ENCODE results near the gene ACBD6. TPM values are rescaled to one million over a fixed set of nuclear protein-coding genes. Genes with fewer than 3 reads are reported as not detected.

ACBD6 gene
- total RNA-seq, 1 donor: 66.2 TPM

DNA sequence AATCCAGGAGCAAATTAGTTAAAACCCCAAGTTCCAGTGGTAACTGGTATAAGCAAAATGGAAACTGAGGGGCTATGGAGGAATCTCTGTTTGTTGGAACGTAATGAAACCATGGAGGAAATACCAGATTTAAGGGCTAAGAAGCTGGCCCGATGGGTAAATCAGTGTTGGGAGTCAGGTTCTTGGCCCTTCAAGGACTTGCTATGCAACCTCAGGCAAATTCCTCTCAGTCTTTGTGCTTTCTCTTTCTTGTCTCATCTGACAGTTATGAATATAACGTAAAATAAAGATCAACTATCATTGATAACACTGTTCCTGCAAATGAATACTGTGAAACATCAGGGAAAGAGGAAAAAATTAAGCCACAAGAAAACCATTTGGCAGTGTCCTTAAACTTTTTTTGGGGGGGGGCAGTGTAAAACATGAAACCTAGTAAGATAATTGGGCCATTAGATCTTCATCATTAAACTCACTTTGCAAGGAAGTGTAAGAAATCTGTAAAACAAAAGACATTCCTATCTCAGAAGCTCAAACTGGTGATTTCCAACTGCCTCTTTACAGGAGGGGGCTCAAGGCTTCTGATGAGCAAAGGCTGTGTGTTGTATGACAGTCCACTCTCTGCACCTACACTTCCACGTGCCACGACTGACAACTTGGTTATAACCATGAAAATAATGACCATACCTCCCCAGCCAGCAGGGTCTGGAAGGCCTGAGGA is 224.7 kb downstream of the ACBD6 start:
- no peak for DNase-seq (ENCODE audit: low read depth in 2 of 3, low spot score in 2 of 3)

DNA sequence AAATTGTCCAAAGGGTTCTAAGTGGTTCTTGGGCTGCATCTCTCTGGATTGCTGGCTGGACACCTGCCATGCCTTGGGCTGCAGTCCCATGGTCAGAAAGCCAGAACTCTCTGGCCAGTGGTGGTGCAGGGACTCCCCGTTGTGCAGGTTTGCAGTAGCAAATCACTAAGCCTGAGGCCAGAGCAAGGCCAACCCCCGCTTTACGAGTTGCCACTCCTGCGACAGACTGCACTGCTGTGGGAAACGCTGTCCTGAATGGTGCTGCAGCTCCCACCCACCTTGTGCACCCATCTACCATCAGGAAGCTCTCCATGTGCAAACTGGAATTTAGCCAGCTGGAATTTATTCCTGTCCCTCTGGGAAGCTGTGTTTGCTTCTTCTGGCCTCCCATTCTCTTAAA is 226.7 kb downstream of the ACBD6 start:
- DNase-seq (ENCODE audit: low read depth in 2 of 3, low spot score in 2 of 3): no peak

DNA sequence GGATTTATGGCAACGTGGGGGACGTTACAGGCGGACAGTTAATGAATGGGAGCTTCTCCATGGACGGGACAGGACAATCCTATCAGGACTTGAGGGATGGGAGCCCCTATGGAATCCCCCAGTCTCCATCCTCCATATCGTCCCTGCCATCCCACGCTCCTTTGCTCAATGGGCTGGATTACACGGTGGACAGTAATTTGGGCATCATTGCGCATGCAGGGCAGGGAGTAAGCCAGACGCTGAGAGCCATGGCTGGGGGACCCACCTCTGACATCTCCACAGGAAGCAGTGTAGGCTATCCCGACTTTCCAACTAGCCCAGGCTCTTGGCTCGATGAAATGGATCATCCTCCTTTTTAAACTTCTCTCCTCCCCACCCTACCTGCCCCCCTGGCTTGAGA is 228.2 kb downstream of the ACBD6 start:
- DNase-seq (ENCODE audit: low read depth in 2 of 3, low spot score in 2 of 3): no peak

DNA sequence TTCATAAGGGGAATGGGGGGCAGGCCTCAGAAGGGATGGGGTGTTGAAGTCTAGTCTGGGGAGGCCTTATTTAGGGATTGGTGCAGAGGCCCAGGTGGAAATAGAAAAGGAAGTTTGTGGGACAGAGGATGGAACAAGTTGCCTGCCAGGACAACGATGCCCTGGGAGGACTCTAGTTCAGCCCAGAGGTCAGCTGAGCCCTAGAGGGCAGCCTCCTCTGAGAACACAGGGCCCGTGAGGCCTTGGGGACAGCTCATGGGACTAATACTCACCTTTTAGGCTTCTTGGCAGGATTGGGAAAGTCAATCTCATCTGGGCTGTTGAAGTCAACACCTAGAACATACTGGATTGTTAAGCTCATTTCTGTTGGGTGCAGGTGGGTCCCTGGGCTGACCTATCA is 229.3 kb downstream of the ACBD6 start:
- no peak for DNase-seq (ENCODE audit: low read depth in 2 of 3, low spot score in 2 of 3)

DNA sequence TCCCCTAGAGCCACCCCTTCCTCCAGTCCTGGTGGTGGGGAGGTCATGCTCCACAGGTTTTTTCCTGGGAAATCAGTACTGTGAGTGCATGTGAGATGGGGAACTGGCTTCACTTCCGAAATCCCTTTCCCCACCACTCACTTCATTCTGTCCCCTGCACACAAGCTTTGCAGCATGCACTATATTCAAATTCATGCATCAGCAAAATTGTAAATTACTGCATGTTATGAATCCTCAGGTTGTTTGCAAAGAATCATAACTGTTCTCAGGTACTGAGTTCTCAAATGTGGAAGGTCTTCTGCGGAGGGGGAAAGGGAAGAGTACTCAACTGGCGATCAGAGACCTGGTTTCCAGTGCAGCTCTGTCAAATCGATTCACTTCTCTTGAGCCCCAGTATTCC is 230.0 kb downstream of the ACBD6 start:
- DNase-seq (ENCODE audit: low read depth in 2 of 3, low spot score in 2 of 3): no peak

DNA sequence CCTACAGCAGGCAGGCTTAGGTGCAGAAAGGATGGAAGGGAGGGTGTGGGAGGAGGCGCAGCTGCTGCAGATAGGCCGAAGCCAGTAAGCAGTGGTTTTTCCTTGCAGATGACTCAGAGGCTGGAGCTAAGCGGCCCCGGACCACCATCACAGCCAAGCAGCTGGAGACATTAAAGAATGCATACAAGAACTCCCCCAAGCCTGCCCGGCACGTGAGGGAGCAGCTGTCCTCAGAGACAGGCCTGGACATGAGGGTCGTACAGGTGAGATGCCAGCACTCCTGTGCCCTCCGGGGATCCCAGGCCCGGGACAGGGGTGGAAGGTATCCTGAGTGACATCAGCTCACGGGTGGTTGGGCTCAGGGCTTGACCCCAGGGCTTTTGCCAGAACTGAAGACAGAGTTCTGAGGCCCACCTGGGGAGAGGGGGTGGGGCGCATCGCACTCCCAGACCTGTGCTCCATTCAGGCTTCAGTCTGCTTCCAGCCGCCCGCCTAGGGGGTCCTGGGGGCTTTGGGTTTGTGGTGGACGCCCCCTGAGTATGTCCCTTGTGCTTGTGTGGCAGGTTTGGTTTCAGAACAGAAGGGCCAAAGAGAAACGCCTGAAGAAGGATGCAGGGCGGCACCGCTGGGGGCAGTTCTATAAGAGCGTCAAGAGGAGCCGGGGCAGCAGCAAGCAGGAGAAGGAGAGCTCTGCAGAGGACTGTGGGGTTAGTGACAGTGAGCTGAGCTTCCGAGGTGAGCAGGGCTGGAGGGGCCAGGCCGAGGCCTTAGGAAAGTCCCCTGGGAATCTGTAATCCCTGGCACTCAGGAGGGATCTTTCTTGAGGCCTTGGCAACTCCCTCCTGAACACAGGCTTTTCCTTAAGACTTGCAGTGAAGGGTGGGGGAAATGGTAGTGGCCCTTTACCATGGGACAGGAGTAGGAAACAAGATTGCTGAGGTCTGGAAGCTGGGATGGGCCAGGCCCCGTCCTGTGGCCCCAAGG is 230.8 kb downstream of the ACBD6 start:
- no peak for DNase-seq (ENCODE audit: low read depth in 2 of 3, low spot score in 2 of 3)

DNA sequence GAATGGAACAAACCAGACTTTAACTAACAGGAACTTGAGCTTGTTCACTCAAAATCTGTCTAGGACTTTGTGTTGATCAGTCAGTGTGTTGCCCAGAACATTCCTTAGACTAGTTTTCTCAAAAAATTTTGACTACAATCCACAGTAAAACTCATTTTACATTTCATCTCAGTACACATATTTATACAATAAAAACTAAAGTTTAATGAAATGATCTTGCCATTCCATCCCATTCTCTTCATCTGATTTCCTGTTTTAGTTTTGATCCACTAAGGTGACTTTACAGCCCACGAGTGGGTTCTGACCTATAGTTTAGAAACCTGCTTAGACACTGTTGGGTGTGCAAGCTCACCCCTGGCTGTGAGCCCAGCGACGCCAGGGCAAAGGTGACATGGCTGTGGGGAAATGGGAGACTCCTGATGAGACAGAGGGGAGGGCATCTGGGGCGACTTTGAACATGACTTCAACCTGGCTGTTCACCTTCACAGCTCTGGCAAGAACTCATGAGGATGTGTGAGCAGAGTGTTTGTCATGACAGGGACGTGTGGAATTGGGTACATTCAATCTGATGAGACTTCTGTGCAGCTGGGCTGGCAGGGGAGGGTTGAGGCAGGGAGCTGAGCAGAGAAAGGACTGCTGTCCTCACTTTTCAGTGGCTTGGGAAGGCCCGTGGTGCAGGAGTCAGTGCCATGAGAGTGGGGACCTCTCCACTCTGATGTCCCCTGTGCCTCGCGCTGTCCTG is 231.7 kb downstream of the ACBD6 start:
- no peak for DNase-seq (ENCODE audit: low read depth in 2 of 3, low spot score in 2 of 3)

DNA sequence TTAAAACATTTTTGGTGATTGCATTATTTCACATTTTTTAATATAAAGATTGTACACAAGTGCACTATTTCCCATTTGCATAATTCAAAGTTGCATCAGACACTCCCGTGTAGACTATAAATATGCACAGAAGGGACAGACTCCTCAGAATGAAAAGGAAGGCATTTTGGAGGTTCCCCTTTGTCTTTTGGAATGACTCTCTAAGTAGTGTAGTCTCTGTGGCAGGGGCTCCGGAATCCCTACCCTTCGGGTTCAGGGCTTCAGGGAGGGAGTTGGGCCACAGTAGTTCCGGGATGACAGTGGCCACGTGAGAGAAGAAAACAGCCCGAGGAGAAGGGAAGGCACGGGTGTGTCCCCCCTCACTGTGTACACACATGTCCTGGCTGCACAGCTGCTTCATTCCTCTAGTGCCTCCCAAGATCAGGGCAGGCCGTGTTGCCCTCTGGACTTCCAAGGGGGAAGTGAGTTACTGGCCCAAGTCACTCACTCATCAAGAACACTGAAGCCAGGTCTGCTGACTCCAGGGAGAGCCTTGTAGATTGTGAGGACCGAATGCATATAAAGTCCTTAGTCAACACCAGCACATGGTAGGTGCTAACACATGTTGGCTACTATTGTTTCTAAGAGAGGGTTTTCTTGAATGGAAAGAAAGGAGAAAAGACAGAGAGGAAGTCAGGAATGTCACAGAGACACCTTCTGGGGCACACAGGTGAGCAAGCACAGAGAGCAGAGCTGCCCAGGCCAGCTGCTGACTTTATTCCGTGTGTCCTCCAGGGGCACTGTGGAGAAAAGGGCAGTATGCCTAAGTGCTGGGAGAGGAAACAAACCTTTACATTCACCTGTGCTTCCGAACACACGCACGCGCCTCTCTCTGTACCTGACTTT is 232.5 kb downstream of the ACBD6 start:
- DNase-seq (ENCODE audit: low read depth in 2 of 3, low spot score in 2 of 3): no peak

DNA sequence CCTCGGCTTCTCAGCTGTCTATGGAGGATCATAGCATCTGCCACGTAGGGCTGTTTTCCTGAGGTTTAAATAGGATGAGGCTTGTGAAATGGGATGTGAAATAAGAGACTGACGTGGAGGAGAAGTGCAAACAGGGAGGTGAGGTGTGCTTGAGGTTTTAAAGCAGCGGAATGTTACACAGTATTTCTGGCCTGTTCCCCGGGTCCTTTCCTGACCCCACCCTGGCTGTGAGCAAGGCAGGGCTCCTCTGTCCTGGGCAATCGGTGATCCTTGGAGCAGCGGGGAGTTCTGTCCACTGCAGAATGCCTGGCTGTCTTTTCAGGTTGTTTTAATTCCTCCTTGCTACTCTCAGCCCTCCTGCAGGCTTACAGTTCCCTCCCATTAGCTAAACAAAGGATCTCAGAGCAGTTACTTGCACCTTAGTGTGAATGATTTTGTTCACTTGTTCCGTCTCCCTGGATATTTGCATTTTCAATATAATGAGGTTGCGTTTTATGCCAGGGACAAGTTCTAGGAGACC is 233.8 kb downstream of the ACBD6 start:
- DNase-seq (ENCODE audit: low read depth in 2 of 3, low spot score in 2 of 3): no peak

DNA sequence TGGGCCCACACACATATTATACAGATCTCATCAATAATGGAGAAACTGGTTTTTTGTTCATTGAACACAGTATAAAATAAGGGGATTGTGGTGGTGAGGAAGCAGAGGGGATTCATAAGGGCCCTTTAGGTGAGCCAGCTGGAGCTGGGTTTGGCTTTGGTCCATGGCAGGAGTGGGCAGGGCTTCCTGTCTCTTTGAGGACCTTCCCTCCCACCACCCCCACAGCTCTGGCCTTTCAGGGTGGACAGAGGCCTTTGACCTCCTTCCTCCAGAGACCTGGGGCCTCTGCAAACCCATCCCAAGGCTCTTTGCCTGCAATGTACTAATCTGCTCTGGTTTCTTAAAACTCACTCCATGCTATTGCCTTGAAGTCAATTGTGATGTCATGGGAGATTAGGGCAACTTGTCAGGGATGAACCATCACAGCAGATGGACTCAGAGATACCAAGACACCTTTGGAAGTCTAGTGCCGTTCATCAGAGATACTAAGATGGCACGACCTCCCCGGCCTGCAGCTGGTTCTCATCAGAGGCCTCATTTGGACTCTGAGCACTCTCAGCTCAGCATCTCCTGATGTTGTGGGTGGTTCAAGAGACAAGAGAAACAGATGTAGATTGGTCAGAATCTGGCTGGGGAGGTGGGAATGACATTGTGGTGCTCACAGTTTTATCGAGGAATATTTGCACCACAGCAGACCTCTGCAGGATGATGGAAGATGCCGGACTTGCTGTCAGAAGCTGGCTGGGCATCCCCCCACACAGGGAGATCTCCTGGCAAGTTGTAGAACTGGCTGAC is 234.4 kb downstream of the ACBD6 start:
- DNase-seq (ENCODE audit: low read depth in 2 of 3, low spot score in 2 of 3): no peak

DNA sequence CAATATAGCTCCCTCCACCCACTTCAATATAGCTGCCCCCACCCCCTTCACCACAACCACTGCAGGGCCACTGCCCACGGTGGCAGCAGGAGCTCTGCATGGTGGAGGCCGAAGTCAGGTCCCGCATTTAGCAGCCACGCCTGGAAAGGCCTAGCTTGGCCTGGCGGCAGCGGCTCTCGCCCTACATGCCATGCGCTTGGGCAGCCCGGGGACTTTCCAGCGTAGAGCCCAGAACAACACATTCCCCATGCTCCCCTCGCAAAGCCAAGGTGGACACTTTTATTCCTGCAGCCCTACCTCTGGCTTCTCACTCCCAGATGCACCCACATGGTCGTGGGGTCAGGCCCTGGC is 235.2 kb downstream of the ACBD6 start:
- no peak for DNase-seq (ENCODE audit: low read depth in 2 of 3, low spot score in 2 of 3)

DNA sequence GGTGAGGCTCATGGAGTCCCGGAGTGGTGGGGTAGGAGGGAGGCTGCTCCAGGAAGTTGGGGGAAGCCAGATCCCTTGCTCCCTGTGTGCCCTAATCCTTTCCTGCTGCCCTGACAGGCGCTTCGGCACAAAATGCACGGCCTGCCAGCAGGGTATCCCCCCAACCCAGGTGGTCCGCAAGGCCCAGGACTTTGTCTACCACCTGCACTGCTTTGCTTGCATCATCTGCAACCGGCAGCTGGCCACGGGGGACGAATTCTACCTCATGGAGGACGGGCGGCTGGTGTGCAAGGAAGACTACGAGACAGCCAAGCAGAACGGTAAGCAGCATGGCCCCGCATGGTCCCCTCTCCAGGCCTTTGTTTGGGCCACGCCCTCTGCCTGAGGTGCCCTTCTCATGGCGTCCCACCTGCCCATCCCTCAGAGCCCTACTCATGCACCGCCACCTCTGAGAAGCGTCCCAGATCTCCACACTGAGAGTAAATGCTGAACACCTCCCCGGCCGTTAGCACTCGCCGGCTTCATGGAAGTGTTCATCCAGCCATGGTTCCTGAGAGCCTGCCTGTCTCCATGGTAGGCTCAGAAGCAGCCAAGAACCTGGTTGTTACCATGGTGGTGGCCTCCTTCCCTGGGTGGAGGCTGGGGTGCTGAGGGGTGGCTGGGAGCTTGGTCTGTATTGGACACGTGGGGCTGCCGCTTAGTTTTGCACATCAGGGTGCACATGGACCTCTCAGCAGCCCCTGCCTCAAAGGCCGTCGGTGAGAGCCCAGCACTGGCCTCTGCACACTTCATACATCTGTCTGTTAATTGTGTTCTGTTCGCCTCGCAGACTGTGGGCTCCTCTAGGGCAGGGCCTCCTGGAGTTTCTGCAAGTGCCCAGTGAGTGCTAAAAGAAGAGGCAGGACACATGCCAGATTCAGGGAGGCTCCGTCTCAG is 235.8 kb downstream of the ACBD6 start:
- no peak for DNase-seq (ENCODE audit: low read depth in 2 of 3, low spot score in 2 of 3)

DNA sequence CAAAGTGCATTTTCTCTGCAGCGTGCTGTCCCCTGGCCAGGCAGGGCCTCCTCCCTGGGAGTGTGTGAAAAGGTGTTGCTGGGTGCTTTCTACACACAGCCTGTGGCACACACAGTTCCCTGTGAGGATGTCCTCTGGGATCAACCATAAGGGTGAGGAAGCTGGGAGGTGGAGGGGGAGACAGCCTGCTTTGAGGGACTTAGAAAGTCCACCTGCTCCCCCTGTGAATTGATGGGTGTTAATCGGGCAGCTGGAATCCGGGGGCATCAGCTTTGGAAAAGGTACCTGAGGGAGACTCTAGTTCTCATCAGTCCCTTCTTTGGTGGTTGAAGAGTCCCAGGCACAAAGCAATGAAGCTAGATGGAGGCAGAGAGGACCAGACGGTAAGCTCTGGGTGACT is 236.5 kb downstream of the ACBD6 start:
- no peak for DNase-seq (ENCODE audit: low read depth in 2 of 3, low spot score in 2 of 3)

DNA sequence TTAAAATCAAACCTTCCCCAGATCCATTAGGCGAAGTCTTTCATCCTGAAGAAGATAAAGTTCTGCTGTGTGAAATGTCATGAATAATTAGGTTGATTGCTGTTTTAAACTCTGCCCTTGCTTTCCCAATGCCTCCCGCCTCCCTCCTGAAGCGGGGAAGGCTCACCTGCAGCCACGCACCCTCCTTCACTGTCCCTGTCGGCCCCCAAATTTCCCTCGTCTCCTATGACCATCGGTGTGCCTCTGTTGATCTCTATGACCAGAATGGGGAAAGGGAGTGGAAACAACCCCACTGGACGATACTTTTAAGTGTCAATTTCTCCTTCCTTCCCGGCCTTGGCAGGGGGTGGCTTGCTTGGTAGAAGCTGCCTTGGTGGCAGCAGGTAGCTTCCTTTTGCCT is 237.2 kb downstream of the ACBD6 start:
- no peak for DNase-seq (ENCODE audit: low read depth in 2 of 3, low spot score in 2 of 3)

DNA sequence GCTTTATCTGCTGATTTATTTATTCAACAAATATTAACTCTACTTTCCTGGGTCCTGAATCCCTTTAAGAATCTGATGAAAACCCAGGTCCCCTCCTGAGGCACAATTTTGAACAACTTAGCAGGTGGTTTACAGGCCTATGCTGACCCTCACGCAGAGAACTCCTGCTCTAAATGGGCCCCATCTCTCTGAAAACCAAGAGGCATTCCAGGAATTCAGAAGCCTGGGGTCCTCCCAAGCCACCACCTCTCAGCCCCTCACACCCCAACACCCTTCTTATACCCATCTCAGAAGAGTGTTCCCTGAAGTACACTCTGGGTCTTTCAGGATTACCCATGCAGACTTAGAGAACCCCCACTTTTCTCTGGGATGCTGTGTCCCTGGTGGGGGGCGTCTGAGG is 237.8 kb downstream of the ACBD6 start:
- no peak for DNase-seq (ENCODE audit: low read depth in 2 of 3, low spot score in 2 of 3)

DNA sequence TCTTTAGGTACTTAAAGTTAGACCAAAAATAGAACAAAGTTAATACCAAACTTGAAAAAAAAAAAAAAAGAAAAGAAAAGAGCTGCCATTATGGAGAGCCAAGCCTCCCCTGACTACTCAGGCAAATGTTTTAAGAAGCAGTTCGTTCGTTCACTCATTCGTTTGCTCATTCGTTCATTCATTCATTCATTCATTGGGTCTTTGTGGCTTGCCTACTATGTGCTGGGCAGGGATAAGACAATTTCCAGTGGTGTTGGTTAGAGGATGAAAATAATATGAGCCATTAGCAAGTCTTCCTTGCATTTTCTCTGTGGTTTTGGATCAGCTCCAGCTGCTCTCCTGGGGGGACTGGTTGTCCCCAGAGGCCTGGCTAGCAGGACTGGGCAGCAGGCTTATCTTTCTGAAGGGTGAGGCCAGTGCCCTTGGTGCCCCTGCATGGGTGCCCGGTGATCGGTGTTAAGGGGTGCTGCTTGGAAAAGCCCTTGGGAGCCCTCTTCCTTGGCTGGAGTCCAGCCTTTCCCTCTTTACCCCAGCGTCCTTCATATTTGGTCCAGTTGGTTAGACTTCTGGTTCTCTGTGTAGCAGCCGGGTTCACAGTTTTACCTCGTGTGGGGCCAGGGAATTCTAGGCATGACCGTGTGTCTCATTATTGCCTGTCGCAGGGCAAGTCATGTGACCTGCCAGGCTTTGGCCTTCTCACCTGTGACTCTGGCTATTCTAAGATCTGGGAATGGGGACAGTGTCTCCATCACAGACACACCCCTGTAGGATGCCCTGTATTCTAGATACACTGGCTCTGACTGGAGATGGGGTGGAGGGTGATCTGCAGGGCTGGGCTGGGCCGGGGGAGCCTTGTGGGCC is 239.5 kb downstream of the ACBD6 start:
- no peak for DNase-seq (ENCODE audit: low read depth in 2 of 3, low spot score in 2 of 3)

DNA sequence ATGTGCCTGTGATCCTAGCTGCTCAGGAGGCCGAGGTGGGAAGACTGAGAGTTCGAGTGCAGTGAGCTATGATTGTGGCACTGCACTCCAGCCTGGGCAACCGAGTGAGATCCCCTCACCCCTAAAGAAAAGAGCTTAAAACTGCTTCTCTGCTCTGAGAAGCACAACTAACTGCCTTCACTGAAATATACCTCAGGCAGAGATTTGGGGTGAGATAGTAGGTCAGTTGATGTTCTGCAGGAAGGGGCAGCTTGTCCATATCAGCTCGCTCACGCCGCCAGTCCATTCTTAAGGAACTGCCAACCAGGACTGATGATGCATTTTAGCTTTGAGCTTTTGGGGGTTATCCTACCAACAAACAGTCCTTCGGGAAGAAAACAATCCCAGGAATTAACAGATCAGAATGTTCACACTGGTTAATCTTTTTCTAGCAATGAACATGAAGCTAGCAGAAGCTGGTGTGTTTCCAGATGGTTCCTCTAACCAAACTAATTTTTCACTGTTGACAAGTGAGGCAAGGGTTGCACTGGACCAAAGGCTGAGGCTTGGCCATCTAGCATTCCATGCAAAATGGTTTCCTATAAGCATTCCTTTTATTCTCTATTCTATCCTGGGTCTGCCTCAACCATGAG is 240.7 kb downstream of the ACBD6 start:
- no peak for DNase-seq (ENCODE audit: low read depth in 2 of 3, low spot score in 2 of 3)
